Small intestine (tissue), 7 donors: ENCODE results near the gene LRRC45. TPM values are rescaled to one million over a fixed set of nuclear protein-coding genes. Genes with fewer than 3 reads are reported as not detected.

Source experiments
- DNase-seq, 2 donors: peaks; one replicate each; pipeline versions ENCODE4 v3.0.0 to v3.0.0-alpha.2; 2013
- FAIRE-seq: peaks from 2 replicates; lab custom pipeline; 2012; peaks lifted over from hg19 to GRCh38; lab: Jason Lieb, UNC
- H3K27ac ChIP-seq, 3 donors: one replicate each; pipeline ENCODE4 v1.5.1; 2013; ENCODE audit warnings: low read length in 2 of 3, mild to moderate bottlenecking in 2 of 3, control low read depth in 1 of 3, inconsistent platforms in 1 of 3, low read depth in 1 of 3, moderate library complexity in 1 of 3
- H3K27me3 ChIP-seq, 3 donors: one replicate each; pipeline ENCODE4 v1.6.1; 2013; ENCODE audit warnings: low read length in 3 of 3, inconsistent platforms in 1 of 3; ENCODE audit not compliant: control insufficient read depth in 3 of 3, insufficient read depth in 3 of 3
- H3K36me3 ChIP-seq, 3 donors: one replicate each; pipeline ENCODE4 v1.6.1; 2013; ENCODE audit warnings: low read length in 3 of 3, inconsistent platforms in 1 of 3, low read depth in 1 of 3, mild to moderate bottlenecking in 1 of 3, moderate library complexity in 1 of 3; ENCODE audit not compliant: control insufficient read depth in 3 of 3, insufficient read depth in 2 of 3
- H3K4me1 ChIP-seq, 3 donors: one replicate each; pipeline ENCODE4 v1.6.1; 2013; ENCODE audit warnings: low read length in 2 of 3, inconsistent platforms in 1 of 3, low read depth in 1 of 3, mild to moderate bottlenecking in 1 of 3, moderate library complexity in 1 of 3; ENCODE audit not compliant: control insufficient read depth in 3 of 3, insufficient read depth in 2 of 3
- H3K4me3 ChIP-seq, 3 donors: one replicate each; pipeline ENCODE4 v1.5.1; 2013; ENCODE audit warnings: low read length in 3 of 3, control low read depth in 1 of 3, inconsistent platforms in 1 of 3, low read depth in 1 of 3, mild to moderate bottlenecking in 1 of 3, moderate library complexity in 1 of 3
- H3K9me3 ChIP-seq, 2 donors: one replicate each; pipeline ENCODE4 v1.6.1; 2013; ENCODE audit warnings: low read depth in 1 of 2, low read length in 1 of 2; ENCODE audit not compliant: control insufficient read depth in 2 of 2, insufficient read depth in 1 of 2
- WGBS, 3 donors: extraction: QIAGEN DNeasy Blood & Tissue Kit; methylation state at CpG; one replicate each; pipeline ENCODE4 v1.1.7; 2013; 5-methylcytosine and 5-hydroxymethylcytosine counted together
- polyA plus RNA-seq, 4 donors: library from polyadenylated mRNA; stranded (reverse) in 3 of 4; unstranded in 1 of 4; fragments of 200-250 nt in 3 of 4; fragments of 120-200 nt in 1 of 4; gene quantifications; one replicate each; pipeline versions ENCODE4 v1.2.1 to v1.2.3, GENCODE V29; 2013
- donor health status: healthy with polysubstance abuse.
- donor health status: control.
- donor health status: control.
- donor health status: Bipolar disorder and iron deficiency.
- donor health status: healthy.

The LRRC45 gene
- polyA plus RNA-seq, 4 donors = 10.8 to 26.7 (median 16.4) TPM

- DNase-seq = no peak
- Histone ChIP-seq H3K9me3 (no peaks in the 10 kb centered on the region), H3K27ac (no peak overlapping the region), H3K4me3 (no peak overlapping the region), H3K27me3 (no peaks in the 10 kb centered on the region), H3K4me1 (peaks cover 2 to 28% (median 3%) of the 10 kb centered on the region in 3 donors), H3K36me3 (peaks cover 0 to 48% (median 0%) of the 10 kb centered on the region in 3 donors)
- WGBS, 3 donors = 85 to 87% (median 87%) methylated on average over 33 of the region's 33 CpGs
- FAIRE-seq = no peak
These were observed 4.0 kb upstream of the LRRC45 start for GRCh38 chr17:82018989-82019689.

GRCh38 chr17:82019690-82020571, 3.2 kb upstream of the LRRC45 start:
- Histone ChIP-seq H3K4me1 (peaks cover 2 to 35% (median 5%) of the 10 kb centered on the region in 3 donors), H3K9me3 (no peaks in the 10 kb centered on the region), H3K4me3 (no peak overlapping the region), H3K27ac (no peak overlapping the region), H3K27me3 (no peaks in the 10 kb centered on the region), H3K36me3 (peaks cover 0 to 47% (median 0%) of the 10 kb centered on the region in 3 donors)
- peak; percentile 68 to 72 for DNase-seq
- FAIRE-seq = no peak
- WGBS, 3 donors = 42 to 59% (median 53%) methylated on average over 34 of the region's 34 CpGs

- Histone ChIP-seq H3K27me3 (no peaks in the 10 kb centered on the region), H3K27ac (no peak overlapping the region), H3K36me3 (peaks cover 0 to 50% (median 0%) of the 10 kb centered on the region in 3 donors), H3K9me3 (no peaks in the 10 kb centered on the region), H3K4me3 (no peak overlapping the region), H3K4me1 (peaks cover 2 to 35% (median 5%) of the 10 kb centered on the region in 3 donors)
- FAIRE-seq (no peak), DNase-seq (no peak)
- 57 to 79% (median 72%) methylated on average over 13 to 14 of the region's 14 CpGs for WGBS, 3 donors
These were observed 2.5 kb upstream of the LRRC45 start for GRCh38 chr17:82020572-82021106.

- Histone ChIP-seq H3K36me3 (peaks cover 0 to 57% (median 0%) of the 10 kb centered on the region in 3 donors), H3K4me3 (peak overlapping the region in 2 of 3 donors; percentile 56 to 76), H3K4me1 (peaks cover 2 to 35% (median 5%) of the 10 kb centered on the region in 3 donors), H3K27ac (peak overlapping the region in 2 of 3 donors; percentile 28 to 69), H3K27me3 (no peaks in the 10 kb centered on the region), H3K9me3 (no peaks in the 10 kb centered on the region)
- WGBS, 3 donors = 6 to 37% (median 21%) methylated on average over 24 to 25 of the region's 25 CpGs
- peak; percentile 70 to 74 for DNase-seq
- no peak for FAIRE-seq
These were observed 1.8 kb upstream of the LRRC45 start for GRCh38 chr17:82021107-82021899.

- no peaks in the 10 kb centered on the region for H3K9me3 ChIP-seq
- H3K36me3 ChIP-seq = peaks cover 0 to 57% (median 0%) of the 10 kb centered on the region in 3 donors
- no peak for FAIRE-seq
- no peaks in the 10 kb centered on the region for H3K27me3 ChIP-seq
- H3K4me3 ChIP-seq = peak overlapping the region; percentile 56 to 77 (median 76)
- peak; percentile 33 to 37 for DNase-seq
- H3K4me1 ChIP-seq = peaks cover 2 to 35% (median 5%) of the 10 kb centered on the region in 3 donors
- H3K27ac ChIP-seq = peak overlapping the region in 2 of 3 donors; percentile 28 to 85
- 1 to 5% (median 2%) methylated on average over 10 of the region's 10 CpGs for WGBS, 3 donors
These were observed 1.2 kb upstream of the LRRC45 start for GRCh38 chr17:82021900-82022309.

- Histone ChIP-seq H3K27me3 (no peaks in the 10 kb centered on the region), H3K4me3 (peak within 1 kb of the TSS; percentile 76 to 82 (median 77)), H3K9me3 (no peaks in the 10 kb centered on the region), H3K4me1 (peaks cover 2 to 35% (median 5%) of the 10 kb centered on the region in 3 donors), H3K36me3 (peaks cover 0 to 57% (median 0%) of the 10 kb centered on the region in 3 donors), H3K27ac (peak within 1 kb of the TSS; percentile 26 to 85 (median 28))
- no peak for FAIRE-seq
- WGBS, 3 donors = 0 to 1% (median 0%) methylated on average over 38 to 64 of the region's 64 CpGs
- peak in 1 of 2 donors; percentile 10 for DNase-seq
These were observed 660 bp upstream of the LRRC45 start, which contains the start of gene CENPX for GRCh38 chr17:82022310-82022980. CENPX (minus strand) TSS chr17:82022878; CDS start chr17:82022861, 17 bp downstream.

- no peak for FAIRE-seq
- Histone ChIP-seq H3K27me3 (no peaks in the 10 kb centered on the region), H3K4me3 (peak overlapping the region; percentile 60 to 82 (median 74)), H3K9me3 (no peaks in the 10 kb centered on the region), H3K36me3 (peaks cover 0 to 56% (median 0%) of the 10 kb centered on the region in 3 donors), H3K27ac (no peak overlapping the region), H3K4me1 (peaks cover 2 to 35% (median 5%) of the 10 kb centered on the region in 3 donors)
- WGBS, 3 donors = 1 to 4% (median 3%) methylated on average over 50 to 55 of the region's 55 CpGs
- DNase-seq = peak; percentile 16 to 68
These were observed 539 bp downstream of the LRRC45 start for GRCh38 chr17:82023447-82024241.
